Fibroblast of pulmonary artery (primary cell): ENCODE data around the gene NEURL4.
"Not testable (repeated sequence)": the region's sequence is repeated elsewhere in the genome, so short reads cannot be mapped to it uniquely, and the experiment has no call there.

Experiments
- DNase-seq: peaks from one replicate; pipeline ENCODE4 v3.0.0-alpha.2; 2010; ENCODE audit warnings: low read depth
- H3K4me3 ChIP-seq: replicated peaks from 2 replicates; pipeline ENCODE4 v1.5.1; 2011; ENCODE audit warnings: low read depth, mild to moderate bottlenecking, control low read depth, low read length, moderate library complexity
- CTCF ChIP-seq: IDR thresholded peaks from 2 replicates; pipeline ENCODE4 v1.5.1; 2011; ENCODE audit warnings: mild to moderate bottlenecking, control low read depth, low read length, inconsistent platforms; ENCODE audit errors: missing control alignments

Gene NEURL4

GRCh38 chr17:7328840-7329373 is at the start of gene NEURL4:
TSS of gene NEURL4 (minus strand) at chr17:7329335. CDS start at chr17:7329312, 23 bp downstream.
- H3K4me3 ChIP-seq: peak within 1 kb of the TSS; percentile 89
- peak; percentile 18 for TF ChIP-seq CTCF
- DNase-seq: no peak

GRCh38 chr17:7374353-7374752 is 45.2 kb upstream of the NEURL4 start:
- no peak for DNase-seq
- no peak for TF ChIP-seq CTCF
- no peak overlapping the region for H3K4me3 ChIP-seq

- TF ChIP-seq CTCF: no peak
- DNase-seq: no peak
These were observed 41.7 kb upstream of the NEURL4 start for GRCh38 chr17:7370853-7371252.

GRCh38 chr17:7369825-7370224 is 40.7 kb upstream of the NEURL4 start:
- no peak for TF ChIP-seq CTCF
- no peak overlapping the region for H3K4me3 ChIP-seq
- no peak for DNase-seq

More at GRCh38 chr17:7370853-7371252, 41.7 kb upstream of the NEURL4 start:
- H3K4me3 ChIP-seq: no peak overlapping the region

GRCh38 chr17:7368599-7368994 is 39.5 kb upstream of the NEURL4 start:
- not testable (repeated sequence) for DNase-seq, H3K4me3 ChIP-seq

- DNase-seq: no peak
- no peak for TF ChIP-seq CTCF
- no peak overlapping the region for H3K4me3 ChIP-seq
These were observed 38.9 kb upstream of the NEURL4 start for GRCh38 chr17:7367918-7368598.

- no peak overlapping the region for H3K4me3 ChIP-seq
- no peak for TF ChIP-seq CTCF
- no peak for DNase-seq
These were observed 37.9 kb upstream of the NEURL4 start for GRCh38 chr17:7367083-7367482.

- not testable (repeated sequence) for DNase-seq, H3K4me3 ChIP-seq
These were observed 36.8 kb upstream of the NEURL4 start for GRCh38 chr17:7365963-7366362.
